ENCODE results near the gene IDUA.

The IDUA gene

GRCh38 chr4:1031956-1032795 lies 45.3 kb downstream of the IDUA start:
- no peak for DNase-seq (ENCODE audit: low read depth)

- no peak for DNase-seq (ENCODE audit: low read depth)
Observed at GRCh38 chr4:1032861-1033260, 46.0 kb downstream of the IDUA start.

GRCh38 chr4:1033840-1034551 lies 47.2 kb downstream of the IDUA start:
- DNase-seq (ENCODE audit: low read depth), result peak; percentile 69

GRCh38 chr4:1035510-1035909 lies 48.7 kb downstream of the IDUA start:
- no peak for DNase-seq (ENCODE audit: low read depth)

- DNase-seq (ENCODE audit: low read depth), result no peak
Observed at GRCh38 chr4:1036095-1036494, 49.3 kb downstream of the IDUA start.

- DNase-seq (ENCODE audit: low read depth), result no peak
Observed at GRCh38 chr4:1036976-1037810, 50.3 kb downstream of the IDUA start.

GRCh38 chr4:1038948-1039492 lies 52.2 kb downstream of the IDUA start:
- no peak for DNase-seq (ENCODE audit: low read depth)

GRCh38 chr4:1039493-1040343 lies 52.9 kb downstream of the IDUA start:
- peak; percentile 34 for DNase-seq (ENCODE audit: low read depth)

- DNase-seq (ENCODE audit: low read depth), result no peak
Observed at GRCh38 chr4:1040344-1041146, 53.7 kb downstream of the IDUA start.

GRCh38 chr4:1041147-1041935 lies 54.5 kb downstream of the IDUA start:
- peak; percentile 72 for DNase-seq (ENCODE audit: low read depth)

GRCh38 chr4:1041936-1042330 lies 55.1 kb downstream of the IDUA start:
- DNase-seq (ENCODE audit: low read depth), result no peak

- no peak for DNase-seq (ENCODE audit: low read depth)
Observed at GRCh38 chr4:1042352-1043055, 55.7 kb downstream of the IDUA start.

- no peak for DNase-seq (ENCODE audit: low read depth)
Observed at GRCh38 chr4:1043162-1043561, 56.3 kb downstream of the IDUA start.

- DNase-seq (ENCODE audit: low read depth), result peak; percentile 99
Observed at GRCh38 chr4:1043651-1044468, 57.0 kb downstream of the IDUA start.

- no peak for DNase-seq (ENCODE audit: low read depth)
Observed at GRCh38 chr4:1044469-1045192, 57.8 kb downstream of the IDUA start.

- DNase-seq (ENCODE audit: low read depth), result no peak
Observed at GRCh38 chr4:1045193-1045594, 58.4 kb downstream of the IDUA start.

GRCh38 chr4:1045595-1046201 lies 58.9 kb downstream of the IDUA start:
- no peak for DNase-seq (ENCODE audit: low read depth)
